BJ (cell line): ENCODE results near the gene DLGAP1. TPM values are rescaled to one million over a fixed set of nuclear protein-coding genes. Genes with fewer than 3 reads are reported as not detected.

ENCODE experiments used
- CTCF ChIA-PET: fragments of 350-600 bp; formaldehyde crosslinking; extraction: SDS; loops from one replicate; lab custom pipeline; 2021; ENCODE audit warnings: antibody characterized with exemption, inconsistent platforms; lab: Yijun Ruan, JAX
- POLR2A ChIA-PET: fragments of 300-600 bp; sonication (Branson Sonifier 250); formaldehyde crosslinking; extraction: SDS; loops from one replicate; lab custom pipeline; 2021; ENCODE audit warnings: antibody characterized with exemption; lab: Charles Lee
- DNase-seq: peaks from one replicate; pipeline ENCODE4 v3.0.0-alpha.2; 2011; ENCODE audit warnings: low read depth
- H3K27me3 ChIP-seq: 2 replicates; pipeline ENCODE4 v1.6.0; 2011; ENCODE audit warnings: low read length; ENCODE audit not compliant: control insufficient read depth, insufficient read depth
- H3K36me3 ChIP-seq: 2 replicates; pipeline ENCODE4 v1.5.1; 2011; ENCODE audit warnings: low read length; ENCODE audit not compliant: control insufficient read depth, insufficient read depth
- H3K4me3 ChIP-seq: 2 replicates; pipeline ENCODE4 v1.5.1; 2011; ENCODE audit warnings: low read depth, mild to moderate bottlenecking, control low read depth, low read length
- CTCF ChIP-seq: IDR thresholded peaks from 2 replicates; pipeline ENCODE4 v1.5.1; 2011; ENCODE audit warnings: low read depth, mild to moderate bottlenecking, control low read depth, inconsistent platforms, low read length, moderate library complexity; ENCODE audit not compliant: insufficient read depth
- polyA plus RNA-seq: library from polyadenylated mRNA; depleted of rRNA; stranded (reverse); fragments of >200 nt; gene quantifications from 2 replicates; pipeline ENCODE4 v1.2.3, GENCODE V29; 2011

DLGAP1 gene
- polyA plus RNA-seq, 1 experiment = 0.02 TPM

- H3K36me3 ChIP-seq = no peaks in the 10 kb centered on the region
- peaks cover 3% of the 10 kb centered on the region for H3K27me3 ChIP-seq
- TF ChIP-seq CTCF = no peak
- no peak for DNase-seq
- ChIA-PET CTCF (interaction anchor here (0.6 to 1.5 kb wide), 4 partner anchors 8 to 60 kb away, joined by 3 to 5 read pairs (median 3); no protein-coding TSS in a partner anchor), POLR2A (no interaction called here)
- H3K4me3 ChIP-seq = no peak overlapping the region
Measured at GRCh38 chr18:3525870-3526420, 929.2 kb downstream of the DLGAP1 start.

DNA sequence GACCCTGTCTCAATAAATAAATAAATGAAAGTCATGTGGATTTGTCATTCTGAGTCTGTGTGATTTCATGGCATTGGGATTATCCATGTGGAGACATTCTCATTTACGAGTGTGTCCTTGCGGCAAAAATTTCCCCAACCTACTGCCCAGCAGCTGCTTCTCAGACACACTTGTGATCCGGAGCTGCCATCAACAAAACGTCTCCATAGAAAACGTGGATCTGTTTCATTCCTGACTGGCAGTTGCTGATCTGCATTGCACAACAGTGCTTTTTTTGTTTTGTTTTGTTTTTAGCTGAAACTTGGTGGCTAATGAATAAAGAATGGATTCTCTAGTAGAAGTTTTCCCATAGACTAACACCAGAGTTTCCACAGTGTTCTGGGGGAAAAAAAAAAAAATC is 930.4 kb downstream of the DLGAP1 start:
- ChIA-PET POLR2A (no interaction called here), CTCF (no interaction called here)
- Histone ChIP-seq H3K4me3 (no peak overlapping the region), H3K36me3 (no peaks in the 10 kb centered on the region), H3K27me3 (peaks cover 7% of the 10 kb centered on the region)
- no peak for TF ChIP-seq CTCF
- no peak for DNase-seq

DNA sequence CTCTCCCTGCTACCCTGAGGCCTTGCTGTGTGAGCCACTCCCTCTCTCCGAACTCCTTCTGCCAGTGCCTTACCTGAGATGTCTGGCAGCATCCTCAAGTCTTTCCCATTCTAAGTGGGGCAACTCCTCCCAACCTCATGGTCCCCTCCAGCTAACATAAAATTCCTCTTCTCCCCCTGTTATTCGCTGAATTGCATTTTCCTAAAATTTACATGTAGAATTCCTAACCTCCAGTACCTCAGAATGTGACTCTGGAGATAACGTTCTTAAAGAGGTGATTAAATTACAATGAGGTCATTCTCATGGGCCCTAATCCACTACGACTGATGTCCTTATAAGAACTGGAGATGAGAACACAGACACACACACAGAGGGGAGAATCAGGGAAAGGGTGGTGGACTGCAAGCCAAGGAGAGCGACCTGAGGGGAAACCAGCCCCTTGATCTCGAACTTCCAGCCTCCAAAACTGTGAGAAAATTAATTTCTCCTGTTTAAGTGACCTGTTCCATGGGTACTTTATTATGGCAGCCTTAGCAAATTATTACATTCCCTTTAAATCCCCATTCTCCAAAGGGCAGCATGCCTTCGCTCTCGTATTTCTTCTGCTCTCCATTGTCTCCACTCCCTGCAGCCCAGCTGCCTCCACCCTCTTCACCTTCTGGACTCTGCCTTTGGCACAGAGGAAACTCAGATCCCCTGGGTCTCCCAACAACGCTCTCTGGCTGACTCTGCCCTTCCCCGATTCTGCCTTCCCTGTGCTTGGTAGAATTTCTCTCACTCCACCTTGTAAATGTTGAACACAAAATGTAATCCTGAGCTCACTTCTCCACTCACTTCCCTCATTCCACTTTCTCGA is 934.6 kb downstream of the DLGAP1 start:
- no peak for DNase-seq
- CTCF ChIA-PET = interaction anchor here (1.7 kb wide), 1 partner anchor 20 kb away, joined by 4 read pairs; no protein-coding TSS in a partner anchor
- Histone ChIP-seq H3K27me3 (peaks cover 11% of the 10 kb centered on the region), H3K4me3 (no peak overlapping the region), H3K36me3 (no peaks in the 10 kb centered on the region)
- TF ChIP-seq CTCF = no peak
- POLR2A ChIA-PET = no interaction called here

- ChIA-PET CTCF (no interaction called here), POLR2A (no interaction called here)
- peaks cover 4% of the 10 kb centered on the region for H3K27me3 ChIP-seq
- TF ChIP-seq CTCF = no peak
- no peak for DNase-seq
- no peak overlapping the region for H3K4me3 ChIP-seq
- H3K36me3 ChIP-seq = no peaks in the 10 kb centered on the region
Measured at GRCh38 chr18:3514312-3515216, 940.5 kb downstream of the DLGAP1 start.
